ENCODE results near the gene RSRC1.

RSRC1 gene

GRCh38 chr3:158453004-158453403 lies 343.1 kb downstream of the RSRC1 start:
- H2AFZ ChIP-seq (ENCODE audit: low read depth, low read length, severe bottlenecking), result no peak overlapping the region
- no peaks in the 10 kb centered on the region for H3K79me2 ChIP-seq (ENCODE audit: insufficient read depth, low read length)
- H4K20me1 ChIP-seq (ENCODE audit: low read depth, low read length), result no peaks in the 10 kb centered on the region
- H3K9me3 ChIP-seq (ENCODE audit: insufficient read depth, low read length), result no peaks in the 10 kb centered on the region
- H3K9me2 ChIP-seq (replicated peaks; ENCODE audit: insufficient read depth, low read length), result no peaks in the 10 kb centered on the region
- no peak overlapping the region for H3K27ac ChIP-seq (ENCODE audit: low read depth, low read length)
- H3K36me3 ChIP-seq (ENCODE audit: low read length), result no peaks in the 10 kb centered on the region
- H3K4me3 ChIP-seq (ENCODE audit: insufficient read depth, low read length, poor library complexity, severe bottlenecking), result no peak overlapping the region
- no peak overlapping the region for H3K9ac ChIP-seq (ENCODE audit: low read length)
- TF ChIP-seq CTCF (IDR thresholded peaks at IDR 0.05; ENCODE audit: insufficient read depth, low read length, poor library complexity, severe bottlenecking) (no peak), EZH2phosphoT487 (conservative IDR thresholded peaks at IDR 0.05; ENCODE audit: low read length) (no peak)
- H3K4me2 ChIP-seq (ENCODE audit: low read depth, low read length, poor library complexity, severe bottlenecking), result no peak overlapping the region
- no peaks in the 10 kb centered on the region for H3K27me3 ChIP-seq (ENCODE audit: low read length)
- 0 out of 2 replicates have a peak, but pooled peaks cover 7% of the 10 kb centered on the region for H3F3A ChIP-seq (ENCODE audit: insufficient read depth)

- Histone ChIP-seq H4K20me1 (ENCODE audit: low read depth, low read length) (no peaks in the 10 kb centered on the region), H3K9me2 (replicated peaks; ENCODE audit: insufficient read depth, low read length) (no peaks in the 10 kb centered on the region), H3K9ac (ENCODE audit: low read length) (no peak overlapping the region), H3F3A (ENCODE audit: insufficient read depth) (0 out of 2 replicates have a peak, but pooled peaks cover 7% of the 10 kb centered on the region), H3K9me3 (ENCODE audit: insufficient read depth, low read length) (no peaks in the 10 kb centered on the region), H3K27me3 (ENCODE audit: low read length) (no peaks in the 10 kb centered on the region), H3K4me2 (ENCODE audit: low read depth, low read length, poor library complexity, severe bottlenecking) (no peak overlapping the region), H3K4me3 (ENCODE audit: insufficient read depth, low read length, poor library complexity, severe bottlenecking) (no peak overlapping the region), H2AFZ (ENCODE audit: low read depth, low read length, severe bottlenecking) (no peak overlapping the region), H3K79me2 (ENCODE audit: insufficient read depth, low read length) (no peaks in the 10 kb centered on the region), H3K36me3 (ENCODE audit: low read length) (no peaks in the 10 kb centered on the region), H3K27ac (ENCODE audit: low read depth, low read length) (no peak overlapping the region)
- no peak for TF ChIP-seq CTCF (IDR thresholded peaks at IDR 0.05; ENCODE audit: insufficient read depth, low read length, poor library complexity, severe bottlenecking)
- TF ChIP-seq EZH2phosphoT487 (conservative IDR thresholded peaks at IDR 0.05; ENCODE audit: low read length), result no peak
These were observed 344.0 kb downstream of the RSRC1 start for GRCh38 chr3:158453865-158454264.

- Histone ChIP-seq H3K4me2 (ENCODE audit: low read depth, low read length, poor library complexity, severe bottlenecking) (no peak overlapping the region), H3K27ac (ENCODE audit: low read depth, low read length) (no peak overlapping the region), H3K9me3 (ENCODE audit: insufficient read depth, low read length) (no peaks in the 10 kb centered on the region), H4K20me1 (ENCODE audit: low read depth, low read length) (no peaks in the 10 kb centered on the region), H3K9me2 (replicated peaks; ENCODE audit: insufficient read depth, low read length) (no peaks in the 10 kb centered on the region), H3K79me2 (ENCODE audit: insufficient read depth, low read length) (no peaks in the 10 kb centered on the region), H3K27me3 (ENCODE audit: low read length) (no peaks in the 10 kb centered on the region), H3K4me3 (ENCODE audit: insufficient read depth, low read length, poor library complexity, severe bottlenecking) (no peak overlapping the region), H3F3A (ENCODE audit: insufficient read depth) (0 out of 2 replicates have a peak, but pooled peaks cover 7% of the 10 kb centered on the region), H2AFZ (ENCODE audit: low read depth, low read length, severe bottlenecking) (no peak overlapping the region), H3K9ac (ENCODE audit: low read length) (no peak overlapping the region), H3K36me3 (ENCODE audit: low read length) (no peaks in the 10 kb centered on the region)
- TF ChIP-seq CTCF (IDR thresholded peaks at IDR 0.05; ENCODE audit: insufficient read depth, low read length, poor library complexity, severe bottlenecking) (no peak), EZH2phosphoT487 (conservative IDR thresholded peaks at IDR 0.05; ENCODE audit: low read length) (no peak)
These were observed 345.5 kb downstream of the RSRC1 start for GRCh38 chr3:158455406-158455805.

Data from SU-DHL-6 (cell line).